ENCODE measurements around the gene FBN1. TPM values are rescaled to one million over a fixed set of nuclear protein-coding genes. Genes with fewer than 3 reads are reported as not detected.

The FBN1 gene
- total RNA-seq, 1 donor from 2014 or later = 78.8 TPM

DNA sequence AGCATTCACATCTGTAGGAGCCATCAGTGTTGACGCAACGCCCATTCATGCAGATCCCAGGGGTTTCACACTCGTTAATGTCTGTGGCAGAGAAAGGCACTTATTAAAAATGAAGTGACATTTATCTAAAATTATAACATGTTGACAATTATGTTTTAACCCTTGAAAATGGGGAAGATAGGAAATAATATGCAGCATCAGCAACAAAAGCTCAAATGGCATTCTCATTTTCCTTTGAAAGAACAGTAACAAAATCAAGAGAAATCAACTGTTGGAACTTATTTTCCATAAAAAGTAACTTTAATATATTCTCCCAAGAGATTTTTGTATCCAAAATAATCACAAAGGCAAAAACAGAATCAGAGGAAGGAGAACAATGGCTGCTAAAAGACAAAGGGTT lies 140.4 kb downstream of the FBN1 start:
- H3K27me3 Mint-ChIP-seq (ENCODE audit: insufficient read depth, low read depth) = no peaks in the 10 kb centered on the region
- H3K36me3 Mint-ChIP-seq = peaks cover 13% of the 10 kb centered on the region
- no peaks in the 10 kb centered on the region for H3K9me3 Mint-ChIP-seq
- Histone ChIP-seq H3K4me3 (no peak overlapping the region), H3K27ac (no peak overlapping the region), H3K9ac (no peak overlapping the region), H3K9me3 (ENCODE audit: low read depth) (no peaks in the 10 kb centered on the region), H4K20me1 (ENCODE audit: low read depth) (no peaks in the 10 kb centered on the region), H3F3A (ENCODE audit: low read depth) (no peaks in the 10 kb centered on the region), H3K4me2 (no peak overlapping the region), H3K36me3 (no peaks in the 10 kb centered on the region), H3K79me2 (ENCODE audit: low read depth) (no peaks in the 10 kb centered on the region), H2AFZ (replicated peaks) (no peak overlapping the region), H3K27me3 (no peaks in the 10 kb centered on the region), H3K4me1 (no peaks in the 10 kb centered on the region)
- TF ChIP-seq EZH2 (IDR thresholded peaks at IDR 0.05) (no peak), EZH2phosphoT487 (IDR thresholded peaks at IDR 0.05) (no peak)
- TF ChIP-seq, protein P1, sequence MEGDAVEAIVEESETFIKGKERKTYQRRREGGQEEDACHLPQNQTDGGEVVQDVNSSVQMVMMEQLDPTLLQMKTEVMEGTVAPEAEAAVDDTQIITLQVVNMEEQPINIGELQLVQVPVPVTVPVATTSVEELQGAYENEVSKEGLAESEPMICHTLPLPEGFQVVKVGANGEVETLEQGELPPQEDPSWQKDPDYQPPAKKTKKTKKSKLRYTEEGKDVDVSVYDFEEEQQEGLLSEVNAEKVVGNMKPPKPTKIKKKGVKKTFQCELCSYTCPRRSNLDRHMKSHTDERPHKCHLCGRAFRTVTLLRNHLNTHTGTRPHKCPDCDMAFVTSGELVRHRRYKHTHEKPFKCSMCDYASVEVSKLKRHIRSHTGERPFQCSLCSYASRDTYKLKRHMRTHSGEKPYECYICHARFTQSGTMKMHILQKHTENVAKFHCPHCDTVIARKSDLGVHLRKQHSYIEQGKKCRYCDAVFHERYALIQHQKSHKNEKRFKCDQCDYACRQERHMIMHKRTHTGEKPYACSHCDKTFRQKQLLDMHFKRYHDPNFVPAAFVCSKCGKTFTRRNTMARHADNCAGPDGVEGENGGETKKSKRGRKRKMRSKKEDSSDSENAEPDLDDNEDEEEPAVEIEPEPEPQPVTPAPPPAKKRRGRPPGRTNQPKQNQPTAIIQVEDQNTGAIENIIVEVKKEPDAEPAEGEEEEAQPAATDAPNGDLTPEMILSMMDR (IDR thresholded peaks at IDR 0.05) = no peak
- no peak overlapping the region for H3K4me3 Mint-ChIP-seq
- DNase-seq (ENCODE audit: low spot score) = no peak
- no peaks in the 10 kb centered on the region for H3K4me1 Mint-ChIP-seq
- no peak overlapping the region for H3K27ac Mint-ChIP-seq

DNA sequence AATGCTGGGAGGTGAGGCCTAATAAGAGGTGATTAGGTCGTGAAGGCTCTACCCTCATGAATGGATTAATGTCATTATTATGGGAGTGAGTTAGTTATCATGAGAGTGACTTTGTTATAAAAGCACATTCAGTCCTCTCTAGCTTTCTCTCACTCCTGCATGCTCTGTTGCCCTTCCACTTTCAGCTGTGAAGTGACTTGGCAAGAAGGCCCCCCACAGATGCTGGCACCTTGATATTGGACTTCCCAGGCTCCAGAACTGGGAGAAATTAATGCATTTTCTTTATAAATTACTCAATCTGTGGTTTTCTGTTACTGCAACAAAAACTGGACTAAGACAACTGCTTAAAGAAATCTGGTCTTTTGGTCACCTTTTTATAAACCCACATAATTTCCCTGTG lies 144.3 kb downstream of the FBN1 start:
- Histone ChIP-seq H3K79me2 (ENCODE audit: low read depth) (no peaks in the 10 kb centered on the region), H3F3A (ENCODE audit: low read depth) (no peaks in the 10 kb centered on the region), H3K9me3 (ENCODE audit: low read depth) (no peaks in the 10 kb centered on the region), H3K27ac (no peak overlapping the region), H3K27me3 (no peaks in the 10 kb centered on the region), H3K36me3 (no peaks in the 10 kb centered on the region), H3K4me2 (no peak overlapping the region), H3K4me1 (no peaks in the 10 kb centered on the region), H4K20me1 (ENCODE audit: low read depth) (no peaks in the 10 kb centered on the region), H3K4me3 (no peak overlapping the region), H2AFZ (replicated peaks) (no peak overlapping the region), H3K9ac (no peak overlapping the region)
- H3K4me1 Mint-ChIP-seq = no peaks in the 10 kb centered on the region
- H3K4me3 Mint-ChIP-seq = no peak overlapping the region
- DNase-seq (ENCODE audit: low spot score) = no peak
- H3K36me3 Mint-ChIP-seq = peaks cover 11% of the 10 kb centered on the region
- H3K9me3 Mint-ChIP-seq = no peaks in the 10 kb centered on the region
- no peak overlapping the region for H3K27ac Mint-ChIP-seq
- H3K27me3 Mint-ChIP-seq (ENCODE audit: insufficient read depth, low read depth) = no peaks in the 10 kb centered on the region
- TF ChIP-seq EZH2 (IDR thresholded peaks at IDR 0.05) = no peak
- TF ChIP-seq, protein P1 (IDR thresholded peaks at IDR 0.05) = no peak
- TF ChIP-seq EZH2phosphoT487 (IDR thresholded peaks at IDR 0.05) = no peak

DNA sequence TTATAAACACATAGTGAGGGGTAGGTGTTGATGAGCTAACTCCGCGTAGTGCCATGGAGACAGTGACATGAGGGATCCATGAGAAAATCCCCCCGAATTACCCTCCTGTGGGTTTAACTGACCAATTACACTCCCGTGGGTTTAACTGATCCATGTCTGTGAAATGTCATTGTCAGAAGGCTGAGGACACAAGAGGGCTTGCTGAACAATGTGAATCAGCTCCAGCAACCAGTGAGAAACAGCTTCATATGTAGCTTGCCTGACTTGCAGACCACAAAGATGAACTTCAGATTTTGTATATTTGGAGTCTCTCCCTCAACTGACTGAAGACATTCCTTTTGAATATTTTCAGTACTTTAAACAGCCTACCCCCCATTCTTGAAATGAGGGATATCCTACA lies 144.9 kb downstream of the FBN1 start:
- Histone ChIP-seq H3K27ac (no peak overlapping the region), H3K4me1 (no peaks in the 10 kb centered on the region), H3K9me3 (ENCODE audit: low read depth) (no peaks in the 10 kb centered on the region), H3K27me3 (no peaks in the 10 kb centered on the region), H2AFZ (replicated peaks) (no peak overlapping the region), H3K4me3 (no peak overlapping the region), H3K9ac (no peak overlapping the region), H4K20me1 (ENCODE audit: low read depth) (no peaks in the 10 kb centered on the region), H3F3A (ENCODE audit: low read depth) (no peaks in the 10 kb centered on the region), H3K36me3 (no peaks in the 10 kb centered on the region), H3K4me2 (no peak overlapping the region), H3K79me2 (ENCODE audit: low read depth) (no peaks in the 10 kb centered on the region)
- Mint-ChIP-seq H3K9me3 (no peaks in the 10 kb centered on the region), H3K4me3 (no peak overlapping the region), H3K36me3 (peaks cover 14% of the 10 kb centered on the region), H3K4me1 (no peaks in the 10 kb centered on the region), H3K27me3 (ENCODE audit: insufficient read depth, low read depth) (no peaks in the 10 kb centered on the region), H3K27ac (no peak overlapping the region)
- no peak for DNase-seq (ENCODE audit: low spot score)
- TF ChIP-seq EZH2phosphoT487 (IDR thresholded peaks at IDR 0.05) (no peak), EZH2 (IDR thresholded peaks at IDR 0.05) (no peak)
- TF ChIP-seq, protein P1 (IDR thresholded peaks at IDR 0.05) = no peak

All from neural progenitor cell (in vitro differentiated cells).